ENCODE data around the gene TUBB2A. TPM values are rescaled to one million over a fixed set of nuclear protein-coding genes. Genes with fewer than 3 reads are reported as not detected.
A peak's percentile ranks its signal among the peaks of the same experiment; 100 is the strongest.

Gene TUBB2A
- polyA plus RNA-seq, 1 of the 3 experiments (the other 2 are of a cell fraction), result 199 TPM

GRCh38 chr6:3176562-3177355 lies 19.4 kb upstream of the TUBB2A start:
- Histone ChIP-seq H4K20me1 (ENCODE audit: insufficient read depth) (no peaks in the 10 kb centered on the region), H3K27ac (ENCODE audit: low read depth in 2 of 2, low read length in 1 of 2) (peak overlapping the region in 1 of 2 experiments; percentile 14; a peak in 1 of 4 replicates), H3K4me1 (ENCODE audit: control insufficient read depth in 1 of 2, insufficient read depth in 2 of 2, low read depth in 1 of 2, low read length in 1 of 2) (peaks cover 0 to 4% of the 10 kb centered on the region in 2 experiments; a peak in 1 of 4 replicates), H3F3A (replicated peaks; ENCODE audit: insufficient read depth) (no peaks in the 10 kb centered on the region), H3K9ac (no peak overlapping the region), H3K4me3 (ENCODE audit: low read depth in 2 of 2, low read length in 1 of 2) (no peak overlapping the region), H3K27me3 (ENCODE audit: insufficient read depth) (no peaks in the 10 kb centered on the region), H3K79me2 (ENCODE audit: insufficient read depth) (no peaks in the 10 kb centered on the region), H2AFZ (ENCODE audit: low read depth) (peak overlapping the region; percentile 19; the same call in 1 of the 2 replicates), H3K9me2 (no peaks in the 10 kb centered on the region), H3K36me3 (replicated peaks in 1 of 2; ENCODE audit: control insufficient read depth in 1 of 2, insufficient read depth in 2 of 2, low read length in 1 of 2) (no peaks in the 10 kb centered on the region), H3K9me3 (no peaks in the 10 kb centered on the region), H3K4me2 (no peak overlapping the region; the same call in 1 of the 2 replicates)
- TF ChIP-seq, protein P1, sequence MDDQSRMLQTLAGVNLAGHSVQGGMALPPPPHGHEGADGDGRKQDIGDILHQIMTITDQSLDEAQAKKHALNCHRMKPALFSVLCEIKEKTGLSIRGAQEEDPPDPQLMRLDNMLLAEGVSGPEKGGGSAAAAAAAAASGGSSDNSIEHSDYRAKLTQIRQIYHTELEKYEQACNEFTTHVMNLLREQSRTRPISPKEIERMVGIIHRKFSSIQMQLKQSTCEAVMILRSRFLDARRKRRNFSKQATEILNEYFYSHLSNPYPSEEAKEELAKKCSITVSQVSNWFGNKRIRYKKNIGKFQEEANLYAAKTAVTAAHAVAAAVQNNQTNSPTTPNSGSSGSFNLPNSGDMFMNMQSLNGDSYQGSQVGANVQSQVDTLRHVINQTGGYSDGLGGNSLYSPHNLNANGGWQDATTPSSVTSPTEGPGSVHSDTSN (IDR thresholded peaks at IDR 0.05), result peak; percentile 14; the same call in 1 of the 2 replicates
- TF ChIP-seq FOXJ3 (CRISPR knock-in tag; IDR thresholded peaks at IDR 0.05) (no peak), GABPA (IDR thresholded peaks at IDR 0.05; ENCODE audit: low read depth) (peak; percentile 48; the same call in 1 of the 2 replicates), TCF12 (IDR thresholded peaks at IDR 0.05) (peak; percentile 55; the same call in 1 of the 2 replicates), REST (IDR thresholded peaks at IDR 0.05; ENCODE audit: low read depth, low read length) (no peak), JUND (IDR thresholded peaks at IDR 0.05) (peak; percentile 64), FOSL2 (IDR thresholded peaks at IDR 0.05; ENCODE audit: borderline replicate concordance, low read depth) (peak; percentile 81)
- DNase-seq, result no peak
- WGBS (ENCODE audit: low lambda C conversion rate), result 72% methylated on average over 8 of the region's 22 CpGs
- ChIA-PET CTCF (interaction anchor here (1.3 kb wide), 1 partner anchor 14 kb away, joined by 4 read pairs; no protein-coding TSS in a partner anchor), POLR2A (no interaction called here)

- H3K4me3 ChIP-seq (ENCODE audit: low read depth in 2 of 2, low read length in 1 of 2), result no peak overlapping the region
- no peak for DNase-seq
- no peak overlapping the region for H2AFZ ChIP-seq (ENCODE audit: low read depth)
- no peak overlapping the region for H3K27ac ChIP-seq (ENCODE audit: low read depth in 2 of 2, low read length in 1 of 2)
- no peak overlapping the region for H3K4me2 ChIP-seq
- no peaks in the 10 kb centered on the region for H3K9me3 ChIP-seq
- no peaks in the 10 kb centered on the region for H4K20me1 ChIP-seq (ENCODE audit: insufficient read depth)
- CTCF ChIA-PET, result no interaction called here
- 76% methylated on average over 7 of the region's 11 CpGs for WGBS (ENCODE audit: low lambda C conversion rate)
- no peaks in the 10 kb centered on the region for H3K79me2 ChIP-seq (ENCODE audit: insufficient read depth)
- peaks cover 0 to 4% of the 10 kb centered on the region in 2 experiments; a peak in 1 of 4 replicates for H3K4me1 ChIP-seq (ENCODE audit: control insufficient read depth in 1 of 2, insufficient read depth in 2 of 2, low read depth in 1 of 2, low read length in 1 of 2)
- no peak overlapping the region for H3K9ac ChIP-seq
- H3F3A ChIP-seq (replicated peaks; ENCODE audit: insufficient read depth), result no peaks in the 10 kb centered on the region
- H3K9me2 ChIP-seq, result no peaks in the 10 kb centered on the region
- H3K36me3 ChIP-seq (replicated peaks in 1 of 2; ENCODE audit: control insufficient read depth in 1 of 2, insufficient read depth in 2 of 2, low read length in 1 of 2), result no peaks in the 10 kb centered on the region
- H3K27me3 ChIP-seq (ENCODE audit: insufficient read depth), result no peaks in the 10 kb centered on the region
- POLR2A ChIA-PET, result no interaction called here
- TF ChIP-seq REST (IDR thresholded peaks at IDR 0.05; ENCODE audit: low read depth, low read length) (no peak), MEF2A (IDR thresholded peaks at IDR 0.05; ENCODE audit: borderline replicate concordance, low read depth) (no peak), JUND (IDR thresholded peaks at IDR 0.05) (no peak), NFIC (IDR thresholded peaks at IDR 0.05; ENCODE audit: borderline replicate concordance) (no peak), RAD21 (IDR thresholded peaks at IDR 0.05; ENCODE audit: low read length) (no peak), FOSL2 (IDR thresholded peaks at IDR 0.05; ENCODE audit: borderline replicate concordance, low read depth) (no peak), RCOR1 (IDR thresholded peaks at IDR 0.05; ENCODE audit: low read length) (no peak), CHD2 (IDR thresholded peaks at IDR 0.05; ENCODE audit: low read length, partially characterized antibody) (no peak), NRF1 (IDR thresholded peaks at IDR 0.05; ENCODE audit: low read depth, low read length) (no peak), MXI1 (IDR thresholded peaks at IDR 0.05; ENCODE audit: low read depth, low read length) (no peak)
- TF ChIP-seq, protein P2, sequence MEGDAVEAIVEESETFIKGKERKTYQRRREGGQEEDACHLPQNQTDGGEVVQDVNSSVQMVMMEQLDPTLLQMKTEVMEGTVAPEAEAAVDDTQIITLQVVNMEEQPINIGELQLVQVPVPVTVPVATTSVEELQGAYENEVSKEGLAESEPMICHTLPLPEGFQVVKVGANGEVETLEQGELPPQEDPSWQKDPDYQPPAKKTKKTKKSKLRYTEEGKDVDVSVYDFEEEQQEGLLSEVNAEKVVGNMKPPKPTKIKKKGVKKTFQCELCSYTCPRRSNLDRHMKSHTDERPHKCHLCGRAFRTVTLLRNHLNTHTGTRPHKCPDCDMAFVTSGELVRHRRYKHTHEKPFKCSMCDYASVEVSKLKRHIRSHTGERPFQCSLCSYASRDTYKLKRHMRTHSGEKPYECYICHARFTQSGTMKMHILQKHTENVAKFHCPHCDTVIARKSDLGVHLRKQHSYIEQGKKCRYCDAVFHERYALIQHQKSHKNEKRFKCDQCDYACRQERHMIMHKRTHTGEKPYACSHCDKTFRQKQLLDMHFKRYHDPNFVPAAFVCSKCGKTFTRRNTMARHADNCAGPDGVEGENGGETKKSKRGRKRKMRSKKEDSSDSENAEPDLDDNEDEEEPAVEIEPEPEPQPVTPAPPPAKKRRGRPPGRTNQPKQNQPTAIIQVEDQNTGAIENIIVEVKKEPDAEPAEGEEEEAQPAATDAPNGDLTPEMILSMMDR (IDR thresholded peaks at IDR 0.05), result no peak
These were observed 18.5 kb upstream of the TUBB2A start for GRCh38 chr6:3175715-3176402.

All from SK-N-SH (cell line).